Measurements from ENCODE around the gene CENPQ. TPM values are rescaled to one million over a fixed set of nuclear protein-coding genes. Genes with fewer than 3 reads are reported as not detected.

CENPQ gene
- total RNA-seq, 1 experiment from 2014 or later = 11.0 TPM

- Histone ChIP-seq H3K9me3 (ENCODE audit: insufficient read depth, low read depth) (no peaks in the 10 kb centered on the region), H3K27ac (no peak overlapping the region), H3K4me1 (replicated peaks; ENCODE audit: insufficient read depth) (no peaks in the 10 kb centered on the region), H2AFZ (no peak overlapping the region), H4K20me1 (ENCODE audit: insufficient read depth) (no peaks in the 10 kb centered on the region), H3K9me2 (ENCODE audit: insufficient read depth) (no peaks in the 10 kb centered on the region), H3K36me3 (ENCODE audit: low read depth) (peaks cover 5% of the 10 kb centered on the region; the same call in 1 of the 2 replicates), H3K4me3 (no peak overlapping the region), H3K79me2 (ENCODE audit: low read depth) (no peaks in the 10 kb centered on the region), H3K4me2 (no peak overlapping the region), H3F3A (ENCODE audit: insufficient read depth, low read depth) (no peaks in the 10 kb centered on the region), H3K27me3 (ENCODE audit: insufficient read depth, low read depth) (no peaks in the 10 kb centered on the region)
- DNase-seq = no peak
- ChIA-PET POLR2A (ENCODE audit: unreplicated experiment) (interaction anchor here (0.7 kb wide), 1 partner anchor 24 kb away, joined by 3 read pairs; no protein-coding TSS in a partner anchor), CTCF (interaction anchor here (0.6 to 0.8 kb wide), 2 partner anchors 97 to 153 kb away, joined by 3 read pairs; partner anchors contain the start of gene C6orf141)
- intact Hi-C loops (cut with micrococcal nuclease; ENCODE audit: unreplicated experiment) = loop anchor here (1.0 to 5.0 kb wide), 2 partner anchors 396 to 579 kb away; no protein-coding TSS in a partner anchor
- BruUV-seq (replicated peaks) = no TSS peak
- TF ChIP-seq CTCF (conservative IDR thresholded peaks at IDR 0.05) = peak; percentile 68
- no peak for TF ChIP-seq EZH2 (IDR thresholded peaks at IDR 0.05; ENCODE audit: low read depth)
These were observed 9.9 kb upstream of the CENPQ start for GRCh38 chr6:49453221-49453620.

DNA sequence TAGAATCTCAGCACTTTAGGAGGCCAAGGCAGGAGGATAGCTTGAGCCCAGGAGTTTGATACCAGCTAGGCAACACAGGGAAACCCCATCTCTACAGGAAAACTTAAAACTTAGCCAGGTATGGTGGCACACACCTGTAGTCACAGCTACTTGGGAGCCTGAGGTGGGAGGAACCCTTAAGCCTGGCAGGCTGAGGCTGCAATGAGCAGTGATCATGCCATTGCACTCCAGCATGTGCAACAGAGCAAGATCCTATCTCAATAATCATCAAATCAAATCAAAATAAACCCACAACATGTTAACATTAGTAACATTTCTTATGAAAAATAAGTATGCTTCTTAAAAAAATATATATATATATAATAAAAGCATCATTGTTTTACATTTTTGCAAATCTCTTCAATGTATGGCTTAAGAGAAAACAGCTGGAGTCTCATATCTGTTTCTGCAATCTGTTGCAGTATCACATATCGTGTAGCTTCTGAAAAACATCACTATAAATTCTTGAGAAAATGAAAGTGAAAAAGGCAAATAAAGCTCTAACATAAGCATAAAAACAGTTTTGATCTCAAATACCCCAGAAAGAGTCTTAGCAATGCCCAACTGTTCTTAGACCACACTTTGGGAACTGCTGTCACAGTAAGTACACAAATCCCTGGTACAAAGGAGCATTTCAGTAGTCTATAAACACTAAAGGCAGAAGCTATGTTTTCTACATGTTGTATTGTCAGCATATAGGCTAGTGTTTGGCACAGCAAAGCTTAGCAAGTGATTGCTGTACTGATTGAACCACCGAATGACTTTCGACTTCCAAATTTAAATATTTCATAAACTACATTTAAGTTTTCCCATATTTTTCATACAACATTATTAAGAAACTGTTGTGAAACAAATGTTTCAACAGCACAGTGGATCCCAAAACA, 8.1 kb upstream of the CENPQ start:
- H3K4me1 ChIP-seq (replicated peaks; ENCODE audit: insufficient read depth) = no peaks in the 10 kb centered on the region
- TF ChIP-seq EZH2 (IDR thresholded peaks at IDR 0.05; ENCODE audit: low read depth) = no peak
- TF ChIP-seq CTCF (conservative IDR thresholded peaks at IDR 0.05) = no peak
- no peaks in the 10 kb centered on the region for H4K20me1 ChIP-seq (ENCODE audit: insufficient read depth)
- H3K27me3 ChIP-seq (ENCODE audit: insufficient read depth, low read depth) = no peaks in the 10 kb centered on the region
- H3K4me3 ChIP-seq = no peak overlapping the region
- H3K4me2 ChIP-seq = no peak overlapping the region
- ChIA-PET CTCF (no interaction called here), POLR2A (ENCODE audit: unreplicated experiment) (no interaction called here)
- intact Hi-C loops (cut with micrococcal nuclease; ENCODE audit: unreplicated experiment) = loop anchor here (5.0 kb wide), 1 partner anchor 577 kb away; no protein-coding TSS in a partner anchor
- no TSS peak for BruUV-seq (replicated peaks)
- no peaks in the 10 kb centered on the region for H3K79me2 ChIP-seq (ENCODE audit: low read depth)
- no peak for DNase-seq
- no peaks in the 10 kb centered on the region for H3K9me2 ChIP-seq (ENCODE audit: insufficient read depth)
- no peaks in the 10 kb centered on the region for H3F3A ChIP-seq (ENCODE audit: insufficient read depth, low read depth)
- no peaks in the 10 kb centered on the region for H3K9me3 ChIP-seq (ENCODE audit: insufficient read depth, low read depth)
- H3K27ac ChIP-seq = no peak overlapping the region
- no peak overlapping the region for H2AFZ ChIP-seq
- H3K36me3 ChIP-seq (ENCODE audit: low read depth) = peaks cover 5% of the 10 kb centered on the region; the same call in 1 of the 2 replicates

DNA sequence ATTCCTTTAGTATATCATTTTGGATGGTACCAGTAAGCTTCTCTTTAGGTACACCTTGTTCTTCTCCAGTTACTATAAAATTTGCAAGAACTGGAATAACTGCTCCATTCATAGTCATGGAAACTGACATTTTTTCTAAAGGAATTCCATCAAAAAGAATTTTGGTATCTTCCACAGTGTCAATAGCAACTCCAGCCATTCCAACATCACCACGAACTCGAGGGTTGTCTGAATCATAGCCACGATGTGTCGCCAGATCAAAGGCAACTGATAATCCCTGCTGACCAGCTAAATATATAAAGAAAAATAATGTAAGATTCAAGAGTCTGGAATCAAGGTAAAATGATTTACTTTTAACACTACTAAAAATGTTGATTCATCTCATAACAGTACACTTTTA, 5.4 kb upstream of the CENPQ start:
- CTCF ChIA-PET = no interaction called here

More for the DNA sequence above, 5.4 kb upstream of the CENPQ start:
- H3F3A ChIP-seq (ENCODE audit: insufficient read depth, low read depth) = no peaks in the 10 kb centered on the region
- H4K20me1 ChIP-seq (ENCODE audit: insufficient read depth) = no peaks in the 10 kb centered on the region
- H3K36me3 ChIP-seq (ENCODE audit: low read depth) = peaks cover 5% of the 10 kb centered on the region; the same call in 1 of the 2 replicates
- no peaks in the 10 kb centered on the region for H3K9me3 ChIP-seq (ENCODE audit: insufficient read depth, low read depth)
- H3K4me1 ChIP-seq (replicated peaks; ENCODE audit: insufficient read depth) = peaks cover 9% of the 10 kb centered on the region
- POLR2A ChIA-PET (ENCODE audit: unreplicated experiment) = no interaction called here
- H2AFZ ChIP-seq = no peak overlapping the region
- no TSS peak for BruUV-seq (replicated peaks)
- no peak for DNase-seq
- intact Hi-C loops (cut with micrococcal nuclease; ENCODE audit: unreplicated experiment) = no loop called here
- no peak overlapping the region for H3K4me2 ChIP-seq
- H3K79me2 ChIP-seq (ENCODE audit: low read depth) = peaks cover 16% of the 10 kb centered on the region
- H3K9me2 ChIP-seq (ENCODE audit: insufficient read depth) = no peaks in the 10 kb centered on the region
- no peak for TF ChIP-seq EZH2 (IDR thresholded peaks at IDR 0.05; ENCODE audit: low read depth)
- TF ChIP-seq CTCF (conservative IDR thresholded peaks at IDR 0.05) = no peak
- no peak overlapping the region for H3K27ac ChIP-seq
- no peaks in the 10 kb centered on the region for H3K27me3 ChIP-seq (ENCODE audit: insufficient read depth, low read depth)
- no peak overlapping the region for H3K4me3 ChIP-seq

Data from PC-9 (cell line).